Measurements from ENCODE around the gene SLC11A1.

SLC11A1 gene

GRCh38 chr2:218427741-218428140, 45.7 kb downstream of the SLC11A1 start:
- DNase-seq (ENCODE audit: low read depth) = no peak
- TF ChIP-seq CTCF (conservative IDR thresholded peaks at IDR 0.05; ENCODE audit: low read length) = no peak
- H3K4me3 ChIP-seq (ENCODE audit: low read length) = no peak overlapping the region

GRCh38 chr2:218428846-218429558, 46.9 kb downstream of the SLC11A1 start:
- H3K4me3 ChIP-seq (ENCODE audit: low read length) = no peak overlapping the region

GRCh38 chr2:218429911-218430692, 48.0 kb downstream of the SLC11A1 start:
- TF ChIP-seq CTCF (conservative IDR thresholded peaks at IDR 0.05; ENCODE audit: low read length) = no peak

More at GRCh38 chr2:218428846-218429558, 46.9 kb downstream of the SLC11A1 start:
- DNase-seq (ENCODE audit: low read depth) = no peak
- no peak for TF ChIP-seq CTCF (conservative IDR thresholded peaks at IDR 0.05; ENCODE audit: low read length)

DNA sequence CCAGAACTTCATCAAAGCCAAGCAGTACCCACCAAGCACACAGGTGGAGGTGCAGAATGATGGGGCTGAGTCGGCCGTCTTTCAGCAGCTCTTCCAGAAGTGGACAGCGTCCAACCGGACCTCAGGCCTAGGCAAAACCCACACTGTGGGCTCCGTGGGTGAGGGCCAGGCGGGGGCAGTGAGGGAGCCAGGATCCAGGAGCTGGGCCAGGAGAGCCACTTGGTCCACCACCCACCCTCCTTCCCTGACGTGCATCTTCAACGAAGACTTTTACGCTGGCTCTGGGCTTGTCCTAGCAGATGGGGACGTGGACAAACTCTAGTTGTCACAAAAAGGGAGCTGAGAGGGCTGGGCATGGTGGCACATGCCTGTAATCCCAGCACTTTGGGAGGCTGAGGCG, 48.6 kb downstream of the SLC11A1 start:
- no peak for DNase-seq (ENCODE audit: low read depth)
- H3K4me3 ChIP-seq (ENCODE audit: low read length) = no peak overlapping the region
- TF ChIP-seq CTCF (conservative IDR thresholded peaks at IDR 0.05; ENCODE audit: low read length) = no peak

More at GRCh38 chr2:218429911-218430692, 48.0 kb downstream of the SLC11A1 start:
- no peak overlapping the region for H3K4me3 ChIP-seq (ENCODE audit: low read length)
- no peak for DNase-seq (ENCODE audit: low read depth)

DNA sequence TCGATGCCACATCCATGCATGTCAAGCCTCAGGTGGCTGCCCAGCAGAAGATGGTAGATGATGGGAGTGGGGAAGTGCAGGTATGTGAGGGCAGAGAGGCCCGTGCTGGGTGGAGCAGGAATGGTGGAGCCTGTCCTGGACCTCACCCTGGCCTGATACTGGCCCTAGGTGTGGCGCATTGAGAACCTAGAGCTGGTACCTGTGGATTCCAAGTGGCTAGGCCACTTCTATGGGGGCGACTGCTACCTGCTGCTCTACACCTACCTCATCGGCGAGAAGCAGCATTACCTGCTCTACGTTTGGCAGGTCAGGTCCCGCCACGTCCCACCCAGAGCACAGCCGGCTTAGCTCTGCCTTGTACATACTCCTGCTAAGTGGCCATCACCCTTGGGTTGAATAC, 49.8 kb downstream of the SLC11A1 start:
- TF ChIP-seq CTCF (conservative IDR thresholded peaks at IDR 0.05; ENCODE audit: low read length) = no peak
- no peak for DNase-seq (ENCODE audit: low read depth)
- no peak overlapping the region for H3K4me3 ChIP-seq (ENCODE audit: low read length)

GRCh38 chr2:218432676-218433365, 50.7 kb downstream of the SLC11A1 start:
- DNase-seq (ENCODE audit: low read depth) = no peak
- no peak overlapping the region for H3K4me3 ChIP-seq (ENCODE audit: low read length)
- no peak for TF ChIP-seq CTCF (conservative IDR thresholded peaks at IDR 0.05; ENCODE audit: low read length)

All from AG10803 (cell line).